Measurements from ENCODE around the gene AKNA.

The AKNA gene

GRCh38 chr9:114315723-114316363, 71.9 kb downstream of the AKNA start:
- TF ChIP-seq CTCF (IDR thresholded peaks at IDR 0.05; ENCODE audit: low read length) = no peak
- TF ChIP-seq EZH2 (IDR thresholded peaks at IDR 0.05; ENCODE audit: borderline replicate concordance, low read length) = no peak
- H3K36me3 ChIP-seq (ENCODE audit: insufficient read depth, low read length) = no peaks in the 10 kb centered on the region
- no peak overlapping the region for H2AFZ ChIP-seq (ENCODE audit: low read length)
- H3K79me2 ChIP-seq (ENCODE audit: insufficient read depth, low read length) = no peaks in the 10 kb centered on the region
- no peaks in the 10 kb centered on the region for H3K4me1 ChIP-seq (ENCODE audit: insufficient read depth, low read length, severe bottlenecking)
- H3K27ac ChIP-seq (ENCODE audit: low read depth, low read length, poor library complexity, severe bottlenecking) = no peak overlapping the region
- H3K9me3 ChIP-seq (ENCODE audit: low read length) = no peaks in the 10 kb centered on the region
- no peak overlapping the region for H3K4me2 ChIP-seq (ENCODE audit: low read length)
- H3K4me3 ChIP-seq (ENCODE audit: low read depth, low read length, poor library complexity, severe bottlenecking) = no peak overlapping the region
- H4K20me1 ChIP-seq (ENCODE audit: insufficient read depth, low read length) = no peaks in the 10 kb centered on the region
- H3K9ac ChIP-seq (ENCODE audit: low read length) = no peak overlapping the region
- no peaks in the 10 kb centered on the region for H3K9me2 ChIP-seq (ENCODE audit: low read depth, low read length)
- no peaks in the 10 kb centered on the region for H3F3A ChIP-seq (ENCODE audit: insufficient read depth, low read length)
- no peaks in the 10 kb centered on the region; the same call in 1 of the 2 replicates for H3K27me3 ChIP-seq (ENCODE audit: insufficient read depth, low read length)

GRCh38 chr9:114314881-114315722, 72.7 kb downstream of the AKNA start:
- no peaks in the 10 kb centered on the region for H3K36me3 ChIP-seq (ENCODE audit: insufficient read depth, low read length)
- H2AFZ ChIP-seq (ENCODE audit: low read length) = no peak overlapping the region
- H3K4me2 ChIP-seq (ENCODE audit: low read length) = no peak overlapping the region
- TF ChIP-seq EZH2 (IDR thresholded peaks at IDR 0.05; ENCODE audit: borderline replicate concordance, low read length) (no peak), CTCF (IDR thresholded peaks at IDR 0.05; ENCODE audit: low read length) (no peak)
- H3K9me2 ChIP-seq (ENCODE audit: low read depth, low read length) = no peaks in the 10 kb centered on the region
- no peak overlapping the region for H3K9ac ChIP-seq (ENCODE audit: low read length)
- H4K20me1 ChIP-seq (ENCODE audit: insufficient read depth, low read length) = no peaks in the 10 kb centered on the region
- no peaks in the 10 kb centered on the region for H3K9me3 ChIP-seq (ENCODE audit: low read length)
- H3K4me1 ChIP-seq (ENCODE audit: insufficient read depth, low read length, severe bottlenecking) = no peaks in the 10 kb centered on the region
- no peaks in the 10 kb centered on the region for H3F3A ChIP-seq (ENCODE audit: insufficient read depth, low read length)
- H3K27ac ChIP-seq (ENCODE audit: low read depth, low read length, poor library complexity, severe bottlenecking) = no peak overlapping the region
- no peaks in the 10 kb centered on the region; the same call in 1 of the 2 replicates for H3K27me3 ChIP-seq (ENCODE audit: insufficient read depth, low read length)
- H3K4me3 ChIP-seq (ENCODE audit: low read depth, low read length, poor library complexity, severe bottlenecking) = no peak overlapping the region
- no peaks in the 10 kb centered on the region for H3K79me2 ChIP-seq (ENCODE audit: insufficient read depth, low read length)

- TF ChIP-seq EZH2 (IDR thresholded peaks at IDR 0.05; ENCODE audit: borderline replicate concordance, low read length) (no peak), CTCF (IDR thresholded peaks at IDR 0.05; ENCODE audit: low read length) (no peak)
- H3K27me3 ChIP-seq (ENCODE audit: insufficient read depth, low read length) = no peaks in the 10 kb centered on the region; the same call in 1 of the 2 replicates
- H3K9me2 ChIP-seq (ENCODE audit: low read depth, low read length) = no peaks in the 10 kb centered on the region
- H2AFZ ChIP-seq (ENCODE audit: low read length) = no peak overlapping the region
- H3K9me3 ChIP-seq (ENCODE audit: low read length) = no peaks in the 10 kb centered on the region
- H3K4me2 ChIP-seq (ENCODE audit: low read length) = no peak overlapping the region
- no peaks in the 10 kb centered on the region for H3F3A ChIP-seq (ENCODE audit: insufficient read depth, low read length)
- no peaks in the 10 kb centered on the region for H3K36me3 ChIP-seq (ENCODE audit: insufficient read depth, low read length)
- H3K4me3 ChIP-seq (ENCODE audit: low read depth, low read length, poor library complexity, severe bottlenecking) = no peak overlapping the region
- H4K20me1 ChIP-seq (ENCODE audit: insufficient read depth, low read length) = no peaks in the 10 kb centered on the region
- no peak overlapping the region for H3K9ac ChIP-seq (ENCODE audit: low read length)
- H3K4me1 ChIP-seq (ENCODE audit: insufficient read depth, low read length, severe bottlenecking) = no peaks in the 10 kb centered on the region
- H3K79me2 ChIP-seq (ENCODE audit: insufficient read depth, low read length) = no peaks in the 10 kb centered on the region
- no peak overlapping the region for H3K27ac ChIP-seq (ENCODE audit: low read depth, low read length, poor library complexity, severe bottlenecking)
Measured at GRCh38 chr9:114314256-114314867, 73.4 kb downstream of the AKNA start.

Data from OCI-LY1 (cell line).